Omental fat pad (tissue), 4 donors: ENCODE results near the gene KLF15. TPM values are rescaled to one million over a fixed set of nuclear protein-coding genes. Genes with fewer than 3 reads are reported as not detected.
A peak's percentile ranks its signal among the peaks of the same experiment; 100 is the strongest.

Source experiments
- ATAC-seq: fragments of 150-250 bp; one replicate; pipeline ENCODE4 v1.9.1; 2016; ENCODE audit warnings: mild to moderate bottlenecking, moderate library complexity; ENCODE audit not compliant: low FRiP score
- DNase-seq: peaks from one replicate; pipeline ENCODE4 v3.0.0-alpha.2; 2019; ENCODE audit warnings: low spot score
- CTCF ChIP-seq, 3 donors: fragments of 450-650 bp; IDR thresholded peaks; one replicate each; pipeline ENCODE4 v1.5.1; 2016 to 2017; ENCODE audit warnings: antibody characterized with exemption in 3 of 3, mild to moderate bottlenecking in 3 of 3, moderate library complexity in 2 of 3
- total RNA-seq, 4 donors: library from RNA; depleted of rRNA; stranded (reverse); fragments of >200 nt; gene quantifications; one replicate each; pipeline ENCODE4 v1.1.0, GENCODE V29; 2016

The KLF15 gene
- total RNA-seq, 4 donors from 2014 or later = 22.3 to 73.1 (median 59.9) TPM

- ATAC-seq (no peak), DNase-seq (no peak)
- TF ChIP-seq CTCF (IDR thresholded peaks at IDR 0.05) = no peak
Observed at GRCh38 chr3:126295407-126295939, 61.7 kb downstream of the KLF15 start.

- DNase-seq = no peak
- no peak for ATAC-seq
- TF ChIP-seq CTCF (IDR thresholded peaks at IDR 0.05) = no peak
Observed at GRCh38 chr3:126294211-126294808, 62.9 kb downstream of the KLF15 start.

- DNase-seq (no peak), ATAC-seq (peak; percentile 68)
- TF ChIP-seq CTCF (IDR thresholded peaks at IDR 0.05) = no peak
Observed at GRCh38 chr3:126293370-126294082, 63.7 kb downstream of the KLF15 start.

Other genes starting within 250 kb of the KLF15 start
- 100 to 1,000 TPM; 125 to 176 (median 150) TPM for gene ALDH1L1, start 176.8 kb downstream of the KLF15 start, total RNA-seq
- gene CFAP100, start 37.5 kb upstream of the KLF15 start, total RNA-seq = not detected
- gene ZXDC, start 118.5 kb upstream of the KLF15 start, total RNA-seq = 10 to 100 TPM; 22.7 to 47.0 (median 27.9) TPM
- not detected for gene UROC1, start 160.4 kb upstream of the KLF15 start, total RNA-seq
- 1 to 10 TPM in 2 of 4 donors, under 1 TPM in 1, not detected in 1; 0.46 to 2.3 (median 1.7) TPM for gene CHST13, start 166.7 kb upstream of the KLF15 start, total RNA-seq
- gene C3orf22, start 201.5 kb upstream of the KLF15 start, total RNA-seq = not detected